Thyroid gland (tissue), 4 donors: ENCODE measurements around the gene UQCRHL. TPM values are rescaled to one million over a fixed set of nuclear protein-coding genes. Genes with fewer than 3 reads are reported as not detected.

Source experiments
- DNase-seq, 2 donors: peaks; one replicate each; pipeline ENCODE4 v3.0.0-alpha.2; 2019
- H3K27ac ChIP-seq, 3 donors: fragments of 200-600 bp; sonication (generic); 1 replicate in 2 of 3; 2 replicates in 1 of 3; pipeline ENCODE4 v1.5.1; 2016 to 2019; ENCODE audit warnings: mild to moderate bottlenecking in 1 of 3, moderate library complexity in 1 of 3
- H3K27me3 ChIP-seq: fragments of 200-600 bp; sonication (generic); one replicate; pipeline ENCODE4 v1.5.1; 2019
- H3K36me3 ChIP-seq, 2 donors: fragments of 200-600 bp; sonication (generic); one replicate each; pipeline ENCODE4 v1.5.1; 2016 to 2019
- H3K4me1 ChIP-seq, 2 donors: fragments of 200-600 bp; sonication (generic); one replicate each; pipeline ENCODE4 v1.5.1; 2017 to 2019
- H3K4me3 ChIP-seq, 3 donors: fragments of 200-600 bp; sonication (generic); replicated peaks in 1 of 3; 1 replicate in 2 of 3; 2 replicates in 1 of 3; pipeline ENCODE4 v1.5.1; 2016; ENCODE audit warnings: mild to moderate bottlenecking in 1 of 3
- H3K9me3 ChIP-seq: fragments of 200-600 bp; sonication (generic); one replicate; pipeline ENCODE4 v1.5.1; 2017
- CTCF ChIP-seq, 6 experiments: fragments of 200-600 bp in 3 of 6; fragments of 450-650 bp in 3 of 6; sonication (generic) in 3 of 6; IDR thresholded peaks; one replicate each; pipeline ENCODE4 v1.5.1; 2016 to 2019; ENCODE audit warnings: antibody characterized with exemption in 6 of 6, mild to moderate bottlenecking in 2 of 6, inconsistent platforms in 1 of 6, moderate library complexity in 1 of 6
- POLR2A ChIP-seq, 2 donors: fragments of 450-650 bp; IDR thresholded peaks; one replicate each; pipeline ENCODE4 v1.6.1; 2017; ENCODE audit warnings: antibody characterized with exemption in 2 of 2, mild to moderate bottlenecking in 2 of 2, moderate library complexity in 1 of 2
- WGBS, 2 donors: methylation state at CpG; one replicate each; pipeline ENCODE4 v1.1.5; 2017; 5-methylcytosine and 5-hydroxymethylcytosine counted together
- intact Hi-C: fragments of 100-400 bp; cut with DNase I; formaldehyde crosslinking; loops from one replicate; pipeline ENCODE4 v1.15.1; 2023
- total RNA-seq, 4 donors: library from RNA; depleted of rRNA; stranded (reverse); fragments of >200 nt; gene quantifications; one replicate each; pipeline ENCODE4 v1.2.3, GENCODE V29; 2016

Gene UQCRHL
- total RNA-seq, 4 donors from 2014 or later, result 0.81 to 1.3 (median 1.00) TPM

GRCh38 chr1:15850471-15851001, 43.1 kb upstream of the UQCRHL start:
- WGBS, 2 donors, result 14% methylated on average over 2 of the region's 2 CpGs
- Histone ChIP-seq H3K27ac (peak overlapping the region; percentile 88 to 97 (median 97)), H3K27me3 (no peaks in the 10 kb centered on the region), H3K9me3 (no peaks in the 10 kb centered on the region), H3K4me1 (peaks cover 36 to 44% of the 10 kb centered on the region in 2 donors), H3K4me3 (peak overlapping the region in 1 of 3 donors; percentile 68), H3K36me3 (no peaks in the 10 kb centered on the region)
- no peak for DNase-seq
- intact Hi-C loops, result no loop called here
- no peak for TF ChIP-seq POLR2A (IDR thresholded peaks at IDR 0.05)
- no peak for TF ChIP-seq CTCF (IDR thresholded peaks at IDR 0.05)

DNA sequence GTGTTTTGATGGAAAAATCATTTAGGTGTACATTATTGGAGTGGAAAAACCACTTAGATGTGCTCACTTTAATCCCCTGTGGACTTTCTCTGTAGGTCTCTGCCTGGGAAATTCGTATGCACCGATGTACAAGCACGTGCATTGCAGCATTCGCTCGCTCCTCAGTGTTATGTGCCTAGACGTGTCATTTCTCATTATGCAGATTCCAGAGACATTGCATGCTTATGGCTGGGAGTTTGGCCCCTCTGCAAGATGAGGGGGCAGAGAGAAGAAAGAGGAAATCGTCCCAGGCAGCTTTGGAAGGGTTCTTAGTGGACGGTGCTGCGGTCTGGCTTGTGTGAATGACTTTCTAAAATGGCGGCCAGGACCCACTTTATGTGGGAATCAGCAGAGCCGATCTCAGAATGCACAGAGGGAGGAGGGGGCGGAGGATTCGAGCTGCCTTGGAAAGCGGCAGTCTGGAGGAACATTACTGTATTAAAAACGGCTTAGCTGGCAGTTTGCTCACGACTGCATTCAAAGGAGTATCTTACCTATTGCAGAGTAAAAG, 42.4 kb upstream of the UQCRHL start:
- H3K4me3 ChIP-seq, result peak overlapping the region; percentile 13 to 68 (median 67)
- H3K27ac ChIP-seq, result peak overlapping the region; percentile 88 to 97 (median 97)
- TF ChIP-seq POLR2A (IDR thresholded peaks at IDR 0.05) (no peak), CTCF (IDR thresholded peaks at IDR 0.05) (no peak)
- no peaks in the 10 kb centered on the region for H3K27me3 ChIP-seq
- 2 to 3% methylated on average over 16 of the region's 16 CpGs for WGBS, 2 donors
- H3K9me3 ChIP-seq, result no peaks in the 10 kb centered on the region
- no peaks in the 10 kb centered on the region for H3K36me3 ChIP-seq
- intact Hi-C loops, result loop anchor here (10.0 kb wide), 1 partner anchor 45 kb away; no protein-coding TSS in a partner anchor
- peaks cover 43 to 44% of the 10 kb centered on the region in 2 donors for H3K4me1 ChIP-seq
- DNase-seq, result peak; percentile 41 to 42

GRCh38 chr1:15848929-15849774, 41.7 kb upstream of the UQCRHL start:
- Histone ChIP-seq H3K27me3 (no peaks in the 10 kb centered on the region), H3K27ac (peak overlapping the region; percentile 88 to 97 (median 97)), H3K9me3 (no peaks in the 10 kb centered on the region), H3K4me1 (peaks cover 43 to 44% of the 10 kb centered on the region in 2 donors), H3K36me3 (no peaks in the 10 kb centered on the region), H3K4me3 (peak overlapping the region; percentile 42 to 68 (median 67))
- TF ChIP-seq POLR2A (IDR thresholded peaks at IDR 0.05) (peak; percentile 32 to 88), CTCF (IDR thresholded peaks at IDR 0.05) (peak in 1 of 6 experiments; percentile 22)
- WGBS, 2 donors, result 0 to 1% methylated on average over 37 to 44 of the region's 44 CpGs
- intact Hi-C loops, result loop anchor here (10.0 kb wide), 1 partner anchor 46 kb away; no protein-coding TSS in a partner anchor
- peak; percentile 93 for DNase-seq

- peak; percentile 32 to 43 for DNase-seq
- Histone ChIP-seq H3K4me1 (peaks cover 48 to 50% of the 10 kb centered on the region in 2 donors), H3K27me3 (no peaks in the 10 kb centered on the region), H3K27ac (peak overlapping the region; percentile 88 to 97 (median 97)), H3K4me3 (peak overlapping the region; percentile 42 to 68 (median 67)), H3K9me3 (no peaks in the 10 kb centered on the region), H3K36me3 (no peaks in the 10 kb centered on the region)
- 0 to 1% methylated on average over 21 to 25 of the region's 104 CpGs for WGBS, 2 donors
- peak in 1 of 2 donors; percentile 4 for TF ChIP-seq POLR2A (IDR thresholded peaks at IDR 0.05)
- TF ChIP-seq CTCF (IDR thresholded peaks at IDR 0.05), result no peak
- intact Hi-C loops, result loop anchor here (10.0 kb wide), 1 partner anchor 46 kb away; no protein-coding TSS in a partner anchor
Observed at GRCh38 chr1:15848143-15848928, 40.9 kb upstream of the UQCRHL start.
